ENCODE results near the gene TNFRSF19. TPM values are rescaled to one million over a fixed set of nuclear protein-coding genes. Genes with fewer than 3 reads are reported as not detected.

The TNFRSF19 gene
- total and polyA plus RNA-seq, 3 donors from 2014 or later, result 5.7 to 8.4 (median 6.2) TPM

DNA sequence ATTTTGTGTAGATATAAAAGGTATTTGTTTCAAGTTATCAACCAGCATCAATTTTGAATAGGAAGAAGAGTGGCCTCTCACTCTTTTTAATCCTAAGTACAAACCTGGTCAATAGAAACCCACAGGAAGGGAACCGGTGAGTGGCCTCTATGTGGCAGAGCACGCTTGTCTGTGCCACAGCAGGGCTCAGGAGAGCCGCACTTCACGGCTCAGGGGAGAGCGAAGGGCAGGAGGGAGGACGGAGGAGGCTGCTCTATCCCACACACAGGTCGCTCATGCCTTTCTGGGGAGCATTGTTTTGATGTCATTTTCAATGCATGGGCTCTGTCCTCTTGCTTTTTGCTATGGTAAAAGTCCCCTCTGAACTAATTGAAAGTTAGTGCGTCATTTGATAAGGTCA lies 57.2 kb downstream of the TNFRSF19 start:
- Histone ChIP-seq H3K4me3 (no peak overlapping the region), H3K4me1 (peaks cover 56% of the 10 kb centered on the region), H3K9me3 (no peaks in the 10 kb centered on the region), H3K27me3 (no peaks in the 10 kb centered on the region), H3K36me3 (ENCODE audit: low read depth, missing control alignments) (no peaks in the 10 kb centered on the region), H3K27ac (peak overlapping the region in 1 of 2 donors; percentile 85)
- TF ChIP-seq, protein P1, sequence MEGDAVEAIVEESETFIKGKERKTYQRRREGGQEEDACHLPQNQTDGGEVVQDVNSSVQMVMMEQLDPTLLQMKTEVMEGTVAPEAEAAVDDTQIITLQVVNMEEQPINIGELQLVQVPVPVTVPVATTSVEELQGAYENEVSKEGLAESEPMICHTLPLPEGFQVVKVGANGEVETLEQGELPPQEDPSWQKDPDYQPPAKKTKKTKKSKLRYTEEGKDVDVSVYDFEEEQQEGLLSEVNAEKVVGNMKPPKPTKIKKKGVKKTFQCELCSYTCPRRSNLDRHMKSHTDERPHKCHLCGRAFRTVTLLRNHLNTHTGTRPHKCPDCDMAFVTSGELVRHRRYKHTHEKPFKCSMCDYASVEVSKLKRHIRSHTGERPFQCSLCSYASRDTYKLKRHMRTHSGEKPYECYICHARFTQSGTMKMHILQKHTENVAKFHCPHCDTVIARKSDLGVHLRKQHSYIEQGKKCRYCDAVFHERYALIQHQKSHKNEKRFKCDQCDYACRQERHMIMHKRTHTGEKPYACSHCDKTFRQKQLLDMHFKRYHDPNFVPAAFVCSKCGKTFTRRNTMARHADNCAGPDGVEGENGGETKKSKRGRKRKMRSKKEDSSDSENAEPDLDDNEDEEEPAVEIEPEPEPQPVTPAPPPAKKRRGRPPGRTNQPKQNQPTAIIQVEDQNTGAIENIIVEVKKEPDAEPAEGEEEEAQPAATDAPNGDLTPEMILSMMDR (IDR thresholded peaks at IDR 0.05), result no peak
- TF ChIP-seq POLR2A (IDR thresholded peaks at IDR 0.05), result no peak
- 62 to 83% methylated on average over 8 of the region's 8 CpGs for WGBS, 2 donors
- no peak for DNase-seq
- intact Hi-C loops (cut with DNase I; ENCODE audit: low total_unique reads), result no loop called here

DNA sequence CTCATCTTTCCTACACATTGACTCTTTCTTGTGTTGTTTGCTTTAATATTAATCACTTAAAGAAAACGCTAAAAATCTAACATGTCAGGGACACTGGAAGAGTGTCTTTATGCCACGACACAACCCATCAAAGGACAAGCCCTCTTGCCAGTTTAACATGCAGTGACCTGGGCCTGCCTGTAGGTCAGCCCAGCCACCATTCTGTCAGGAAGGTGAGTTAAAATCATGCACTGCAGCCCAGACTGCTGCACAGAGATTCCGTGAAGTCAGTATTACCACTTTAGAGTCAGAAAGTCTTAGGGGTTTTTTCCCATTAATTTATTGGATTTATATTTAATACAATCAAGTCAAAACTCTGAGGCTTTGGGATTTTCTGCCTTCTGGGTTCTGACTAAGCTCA lies 58.0 kb downstream of the TNFRSF19 start:
- no peaks in the 10 kb centered on the region for H3K27me3 ChIP-seq
- intact Hi-C loops (cut with DNase I; ENCODE audit: low total_unique reads), result no loop called here
- no peak overlapping the region for H3K4me3 ChIP-seq
- H3K27ac ChIP-seq, result peak overlapping the region; percentile 85 to 86
- H3K9me3 ChIP-seq, result no peaks in the 10 kb centered on the region
- peaks cover 56% of the 10 kb centered on the region for H3K4me1 ChIP-seq
- TF ChIP-seq POLR2A (IDR thresholded peaks at IDR 0.05), result no peak
- TF ChIP-seq, protein P1 (IDR thresholded peaks at IDR 0.05), result no peak
- H3K36me3 ChIP-seq (ENCODE audit: low read depth, missing control alignments), result no peaks in the 10 kb centered on the region
- 48 to 49% methylated on average over 3 of the region's 3 CpGs for WGBS, 2 donors
- no peak for DNase-seq

DNA sequence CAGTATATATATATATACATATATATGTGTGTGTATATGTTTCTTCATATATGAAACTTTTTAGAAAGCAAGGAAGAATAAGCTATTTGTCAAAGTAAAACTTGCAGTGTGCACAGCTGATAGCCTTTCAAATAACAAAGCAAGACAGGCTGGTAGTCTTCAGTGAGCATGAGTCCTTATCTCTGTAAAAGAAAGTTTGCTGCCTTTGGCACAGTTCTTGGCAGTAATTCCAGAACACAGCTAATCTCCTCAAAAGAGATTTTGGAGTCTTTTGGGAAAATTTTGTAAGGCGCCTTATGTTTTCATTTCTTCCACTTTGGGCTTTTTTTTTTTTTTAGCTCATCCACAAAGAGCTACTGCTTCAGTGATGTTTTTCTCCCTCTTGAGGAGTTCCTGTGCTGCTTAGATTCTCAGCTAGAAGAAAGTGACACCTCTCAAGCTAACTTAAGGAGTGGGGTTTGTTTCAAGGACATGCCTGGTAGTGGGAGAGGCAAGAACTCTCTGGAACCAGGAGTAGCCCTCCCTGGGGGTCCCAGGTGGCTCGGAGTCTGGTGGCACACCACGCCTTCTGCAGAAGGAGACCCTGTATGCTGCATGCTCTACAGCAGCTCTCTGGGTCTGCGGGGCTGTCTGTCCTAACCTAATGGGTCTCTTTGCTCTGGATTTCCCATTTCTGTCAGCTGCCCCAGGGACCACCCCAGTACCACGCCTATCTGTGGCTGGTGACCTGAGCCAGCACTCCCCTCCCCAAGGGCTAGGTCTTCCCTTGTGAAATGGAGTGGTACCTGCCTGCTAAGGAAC lies 58.8 kb downstream of the TNFRSF19 start:
- H3K4me1 ChIP-seq, result peaks cover 56% of the 10 kb centered on the region
- peak overlapping the region; percentile 85 to 86 for H3K27ac ChIP-seq
- peak; percentile 50 for DNase-seq
- H3K27me3 ChIP-seq, result no peaks in the 10 kb centered on the region
- no peak for TF ChIP-seq POLR2A (IDR thresholded peaks at IDR 0.05)
- TF ChIP-seq, protein P1 (IDR thresholded peaks at IDR 0.05), result no peak
- no peaks in the 10 kb centered on the region for H3K36me3 ChIP-seq (ENCODE audit: low read depth, missing control alignments)
- no peaks in the 10 kb centered on the region for H3K9me3 ChIP-seq
- intact Hi-C loops (cut with DNase I; ENCODE audit: low total_unique reads), result no loop called here
- no peak overlapping the region for H3K4me3 ChIP-seq
- 65 to 70% methylated on average over 5 of the region's 5 CpGs for WGBS, 2 donors

DNA sequence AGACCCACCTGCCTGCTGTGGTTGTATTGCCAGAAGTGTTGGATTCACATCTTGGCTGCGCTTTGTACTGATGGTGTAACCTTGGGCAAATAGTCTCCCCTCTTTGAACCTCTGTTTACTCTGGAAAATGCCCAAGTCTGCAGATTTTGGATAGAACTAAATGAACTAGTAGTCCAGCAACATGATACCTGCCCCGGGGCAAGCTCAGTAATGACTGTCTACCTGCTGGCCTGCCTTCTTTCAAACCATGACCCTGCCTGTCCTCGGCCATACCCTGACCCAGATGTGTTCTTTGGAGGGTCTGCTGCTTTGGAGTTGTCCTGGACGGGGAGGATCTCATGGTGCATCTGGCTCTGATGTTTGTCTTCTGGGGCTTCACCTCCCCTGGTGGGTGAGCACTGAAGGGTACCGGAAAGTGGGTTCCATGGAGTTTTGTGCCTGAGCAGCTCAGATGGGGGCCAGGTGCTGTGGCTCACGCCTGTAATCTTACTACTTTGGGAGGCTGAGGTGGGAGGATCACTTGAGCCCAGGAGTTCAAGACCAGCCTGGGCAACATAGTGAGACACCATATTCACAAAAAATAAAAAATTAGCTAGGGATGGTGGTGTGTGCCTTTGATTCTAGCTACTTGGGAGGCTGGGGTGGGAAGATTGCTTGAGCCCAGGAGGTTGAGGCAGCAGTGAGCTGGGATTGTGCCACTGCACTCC lies 59.5 kb downstream of the TNFRSF19 start:
- DNase-seq, result no peak
- intact Hi-C loops (cut with DNase I; ENCODE audit: low total_unique reads), result no loop called here
- no peak overlapping the region for H3K4me3 ChIP-seq
- no peak for TF ChIP-seq POLR2A (IDR thresholded peaks at IDR 0.05)
- TF ChIP-seq, protein P1 (IDR thresholded peaks at IDR 0.05), result no peak
- no peaks in the 10 kb centered on the region for H3K27me3 ChIP-seq
- no peaks in the 10 kb centered on the region for H3K36me3 ChIP-seq (ENCODE audit: low read depth, missing control alignments)
- H3K9me3 ChIP-seq, result no peaks in the 10 kb centered on the region
- WGBS, 2 donors, result 68 to 77% methylated on average over 5 to 6 of the region's 6 CpGs
- H3K27ac ChIP-seq, result peak overlapping the region; percentile 85 to 86
- peaks cover 56% of the 10 kb centered on the region for H3K4me1 ChIP-seq

Data from testis (tissue), 3 donors.